ENCODE data around the gene CDC6.

DNA sequence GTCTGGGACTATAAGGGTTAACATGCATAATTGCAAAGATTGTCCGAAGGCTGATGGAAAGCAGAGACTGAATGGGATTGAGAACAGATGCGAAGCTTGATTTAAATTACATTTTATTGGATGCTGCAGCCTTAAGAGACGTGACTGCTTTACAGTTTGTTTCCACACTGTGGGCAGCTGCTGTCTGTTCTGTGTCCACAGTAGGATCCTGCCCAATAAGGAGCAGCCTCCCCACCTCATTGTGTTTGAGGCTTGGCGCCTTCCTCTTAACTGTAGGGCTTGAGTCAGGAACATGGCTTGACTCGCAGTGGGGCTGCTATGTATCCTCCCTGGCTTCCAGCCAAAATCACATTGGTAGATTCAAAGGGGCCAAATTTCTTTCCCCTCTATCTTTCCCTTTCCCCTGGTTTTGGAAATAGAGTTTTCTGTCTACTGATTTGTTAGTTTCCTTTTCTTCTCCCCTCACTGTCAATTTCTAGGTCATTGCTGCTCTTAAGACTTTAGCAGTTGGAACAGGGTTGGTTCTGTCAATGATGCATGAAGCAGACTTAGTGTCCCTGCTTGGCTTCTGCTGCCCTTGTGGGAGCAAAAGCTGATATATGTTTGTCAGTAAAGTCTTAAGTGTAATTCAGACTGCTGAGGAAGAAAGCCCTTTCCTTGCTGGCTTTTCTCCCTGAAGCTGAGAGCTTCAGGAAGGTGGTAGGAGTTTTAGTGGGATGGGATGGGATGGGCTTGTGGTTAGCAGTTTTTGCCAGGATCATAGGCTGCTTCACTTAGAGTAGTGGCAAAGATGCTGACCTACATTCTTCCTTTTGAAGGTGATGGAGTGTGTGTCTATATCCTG, 16.3 kb downstream of the CDC6 start:
- TF ChIP-seq POLR2A (IDR thresholded peaks at IDR 0.05) = no peak
- TF ChIP-seq, protein P1, sequence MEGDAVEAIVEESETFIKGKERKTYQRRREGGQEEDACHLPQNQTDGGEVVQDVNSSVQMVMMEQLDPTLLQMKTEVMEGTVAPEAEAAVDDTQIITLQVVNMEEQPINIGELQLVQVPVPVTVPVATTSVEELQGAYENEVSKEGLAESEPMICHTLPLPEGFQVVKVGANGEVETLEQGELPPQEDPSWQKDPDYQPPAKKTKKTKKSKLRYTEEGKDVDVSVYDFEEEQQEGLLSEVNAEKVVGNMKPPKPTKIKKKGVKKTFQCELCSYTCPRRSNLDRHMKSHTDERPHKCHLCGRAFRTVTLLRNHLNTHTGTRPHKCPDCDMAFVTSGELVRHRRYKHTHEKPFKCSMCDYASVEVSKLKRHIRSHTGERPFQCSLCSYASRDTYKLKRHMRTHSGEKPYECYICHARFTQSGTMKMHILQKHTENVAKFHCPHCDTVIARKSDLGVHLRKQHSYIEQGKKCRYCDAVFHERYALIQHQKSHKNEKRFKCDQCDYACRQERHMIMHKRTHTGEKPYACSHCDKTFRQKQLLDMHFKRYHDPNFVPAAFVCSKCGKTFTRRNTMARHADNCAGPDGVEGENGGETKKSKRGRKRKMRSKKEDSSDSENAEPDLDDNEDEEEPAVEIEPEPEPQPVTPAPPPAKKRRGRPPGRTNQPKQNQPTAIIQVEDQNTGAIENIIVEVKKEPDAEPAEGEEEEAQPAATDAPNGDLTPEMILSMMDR (IDR thresholded peaks at IDR 0.05) = no peak

All from Peyer's patch (tissue), 4 donors.